ENCODE measurements around the gene DUSP21.
"Not testable (repeated sequence)": the region's sequence is repeated elsewhere in the genome, so short reads cannot be mapped to it uniquely, and the experiment has no call there.

Gene DUSP21

GRCh38 chrX:44876767-44877166 lies 32.9 kb downstream of the DUSP21 start:
- no peak for DNase-seq

- no peak for DNase-seq
Measured at GRCh38 chrX:44878780-44879179, 35.0 kb downstream of the DUSP21 start.

GRCh38 chrX:44881549-44881948 lies 37.7 kb downstream of the DUSP21 start:
- DNase-seq, result no peak

DNA sequence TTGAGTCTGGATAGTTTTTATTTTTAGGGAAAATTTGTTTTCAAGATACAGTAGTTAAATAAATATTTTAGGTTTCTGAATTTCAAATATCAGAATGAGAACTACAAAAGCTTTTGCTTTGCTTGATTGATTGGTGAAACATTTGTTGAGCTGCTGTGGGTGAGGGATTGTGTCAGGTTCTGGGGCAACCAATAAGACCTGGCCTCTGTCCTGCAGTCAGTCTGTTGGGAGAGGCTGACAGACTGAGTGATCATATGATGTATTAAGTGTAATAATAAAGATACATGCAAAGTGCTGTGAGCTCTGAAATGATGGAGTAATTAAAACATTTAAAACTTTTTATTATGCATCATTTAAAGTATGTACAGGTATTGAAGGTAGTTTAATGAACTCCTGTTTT lies 38.8 kb downstream of the DUSP21 start:
- DNase-seq, result no peak

GRCh38 chrX:44884944-44885343 lies 41.1 kb downstream of the DUSP21 start:
- DNase-seq, result no peak

GRCh38 chrX:44889824-44890223 lies 46.0 kb downstream of the DUSP21 start:
- peak; percentile 26 for DNase-seq

GRCh38 chrX:44890247-44890646 lies 46.4 kb downstream of the DUSP21 start:
- no peak for DNase-seq

GRCh38 chrX:44890687-44891086 lies 46.9 kb downstream of the DUSP21 start:
- not testable (repeated sequence) for DNase-seq

DNA sequence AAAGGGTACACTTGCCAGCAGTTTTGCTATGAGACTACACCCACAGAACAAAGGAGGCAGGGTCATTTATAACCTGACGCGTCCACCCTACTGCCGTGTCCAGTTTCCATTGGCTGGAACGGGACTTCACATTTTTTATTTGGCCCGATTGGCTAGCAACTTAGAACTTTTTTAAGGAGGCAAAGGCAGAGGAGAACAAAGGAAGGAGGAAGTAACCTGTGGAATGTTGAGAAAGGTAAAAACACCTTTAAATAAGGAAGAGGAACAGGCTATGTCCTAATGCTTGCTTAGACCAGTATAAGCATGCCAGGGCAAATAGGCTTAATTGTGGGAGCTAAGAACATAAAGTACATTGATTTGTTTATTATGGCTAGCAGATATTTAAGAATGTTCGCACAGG lies 47.8 kb downstream of the DUSP21 start:
- DNase-seq, result no peak
